HFF-Myc (cell line): ENCODE measurements around the gene ALG12.

Experiments
- DNase-seq: peaks from one replicate; pipeline ENCODE4 v3.0.0-alpha.2; 2011; ENCODE audit warnings: low read depth; ENCODE audit errors: extremely low read depth
- H3K4me3 ChIP-seq: replicated peaks from 2 replicates; pipeline ENCODE4 v1.5.1; 2011; ENCODE audit warnings: low read depth, mild to moderate bottlenecking, control low read depth, low read length
- CTCF ChIP-seq: IDR thresholded peaks from 2 replicates; pipeline ENCODE4 v1.5.1; 2012; ENCODE audit warnings: mild to moderate bottlenecking, low read depth, low read length, control low read depth; ENCODE audit errors: missing control alignments

ALG12 gene

GRCh38 chr22:49936973-49937757, 18.9 kb upstream of the ALG12 start:
- no peak for TF ChIP-seq CTCF
- DNase-seq, result no peak
- no peak overlapping the region for H3K4me3 ChIP-seq

GRCh38 chr22:49936018-49936972, 18.1 kb upstream of the ALG12 start:
- DNase-seq, result no peak
- H3K4me3 ChIP-seq, result peak overlapping the region; percentile 13; the same call in 1 of the 2 replicates

GRCh38 chr22:49935561-49935960, 17.3 kb upstream of the ALG12 start:
- no peak for DNase-seq
- no peak overlapping the region for H3K4me3 ChIP-seq
- TF ChIP-seq CTCF, result no peak

More at GRCh38 chr22:49936018-49936972, 18.1 kb upstream of the ALG12 start:
- TF ChIP-seq CTCF, result no peak

- TF ChIP-seq CTCF, result no peak
- no peak for DNase-seq
- H3K4me3 ChIP-seq, result peak overlapping the region; percentile 27
These were observed 16.8 kb upstream of the ALG12 start for GRCh38 chr22:49934891-49935557.

GRCh38 chr22:49934160-49934890, 16.1 kb upstream of the ALG12 start:
- peak overlapping the region; percentile 27 for H3K4me3 ChIP-seq
- no peak for TF ChIP-seq CTCF
- no peak for DNase-seq
